Vein endothelial cell (primary cell): ENCODE results near the gene KRT3. TPM values are rescaled to one million over a fixed set of nuclear protein-coding genes. Genes with fewer than 3 reads are reported as not detected.

Source experiments
- small RNA-seq: library from RNA; depleted of rRNA; stranded (forward); fragments of <200 nt; gene quantifications from one replicate; pipeline ENCODE3, GENCODE V24; 2012
- total RNA-seq: library from RNA; depleted of rRNA; stranded (reverse); fragments of >200 nt; gene quantifications from 2 replicates; pipeline ENCODE4 v1.2.3, GENCODE V29; 2012

Gene KRT3
- not detected in 2 replicates for total RNA-seq

GRCh38 chr12:52795694-52796428 lies at the start of gene KRT3:
TSS of gene KRT3 (minus strand) at chr12:52796117. CDS start at chr12:52796042, 75 bp downstream.

DNA sequence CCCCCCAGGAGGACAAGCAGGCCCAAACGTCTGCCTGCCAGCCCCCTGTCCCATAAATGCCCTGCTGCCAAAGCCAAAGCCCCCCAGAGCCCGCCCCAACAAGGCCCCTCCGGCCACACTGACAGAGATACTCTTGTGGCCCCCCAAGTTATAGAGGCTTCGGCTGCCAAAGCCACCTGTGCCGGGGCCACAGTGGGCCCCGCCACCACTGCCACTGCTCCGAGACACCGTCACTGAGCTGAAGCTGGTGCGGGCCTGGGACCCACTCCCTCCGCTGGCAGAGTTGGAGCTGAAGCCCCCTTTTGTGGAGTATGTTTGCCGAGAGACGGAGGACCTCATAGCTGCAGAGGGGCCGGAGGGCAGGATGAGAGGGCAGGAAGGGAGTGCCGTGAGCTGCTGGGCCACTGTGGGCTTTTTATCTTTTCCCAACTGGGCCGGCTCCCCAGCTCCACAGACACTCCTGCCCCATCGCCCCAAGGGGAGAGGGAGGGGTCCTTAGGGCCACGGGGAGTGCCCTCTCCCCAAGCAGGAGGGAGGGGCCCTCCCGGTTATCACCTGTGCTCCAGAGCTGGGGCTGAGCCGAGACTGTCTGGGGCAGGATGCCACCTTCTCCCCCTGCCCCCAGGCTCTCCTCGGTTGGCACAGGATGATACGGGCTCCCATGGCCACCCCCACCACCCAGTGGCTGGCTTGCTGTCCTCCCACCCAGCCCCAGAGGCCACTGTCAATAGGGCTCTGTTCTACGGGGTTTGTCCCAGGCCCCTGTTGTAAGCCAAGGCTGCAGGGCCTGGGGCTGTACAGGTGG lies 38.2 kb upstream of the KRT3 start, which contains the start of gene KRT79:
TSS of gene KRT79 (minus strand) at position 390 of the 805 bp plus-strand sequence. CDS start at position 339, 51 bp downstream.

DNA sequence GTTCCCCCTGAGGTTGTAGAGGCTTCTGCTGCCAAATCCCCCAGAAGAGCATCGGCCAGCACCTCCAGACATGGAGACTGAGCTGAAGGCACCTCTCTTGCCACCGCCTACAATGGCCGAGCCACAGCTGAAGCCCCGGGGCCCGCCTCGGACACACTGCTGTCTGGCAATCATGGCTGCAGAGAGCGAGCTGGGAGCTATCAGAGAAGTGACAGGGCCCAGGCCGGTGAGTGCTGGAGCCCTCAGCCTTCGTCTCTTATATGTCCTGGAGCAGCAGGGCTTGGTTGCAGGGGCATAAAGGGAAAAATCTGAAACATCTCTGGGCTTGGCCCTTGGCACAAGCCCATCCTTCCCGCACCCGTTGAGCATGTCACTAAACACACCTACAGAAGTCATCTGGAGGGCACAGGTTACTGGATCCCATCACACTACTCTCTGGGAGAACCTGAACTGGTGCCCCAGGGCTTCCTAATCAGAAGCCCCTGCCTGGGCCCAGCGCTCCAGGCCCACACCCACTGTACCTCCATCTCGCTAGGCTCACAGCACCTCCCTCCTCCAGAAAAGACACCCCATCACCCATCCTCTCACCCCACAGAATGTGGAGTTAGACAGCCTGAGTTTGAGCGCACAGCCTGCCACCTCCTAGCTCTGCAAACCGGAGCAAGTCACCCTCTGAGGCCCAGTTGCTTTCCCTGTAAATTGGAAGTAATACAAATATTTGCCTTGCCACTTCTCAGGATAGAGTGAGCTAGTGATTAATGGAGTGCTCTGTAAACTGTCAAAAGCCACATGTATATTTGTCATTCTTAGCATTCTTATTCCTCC lies 18.2 kb upstream of the KRT3 start, which contains the start of gene KRT4:
TSS of gene KRT4 (minus strand) at position 232 of the 825 bp plus-strand sequence. CDS start at position 174, 58 bp downstream.

GRCh38 chr12:52776913-52777395 lies 19.0 kb downstream of the KRT3 start, which contains the start of gene KRT76:
TSS of gene KRT76 (minus strand) at chr12:52777345. CDS start at chr12:52777291, 54 bp downstream.

Small RNAs within 50 kb of the gene (small RNA-seq; reads per million reads assigned to genes)
- not detected for gene AC107016.2

Other genes starting within 250 kb of the KRT3 start
- not detected in 2 replicates for gene KRT71, start 243.0 kb downstream of the KRT3 start, total RNA-seq
- not detected in 2 replicates for gene KRT74, start 222.3 kb downstream of the KRT3 start, total RNA-seq
- gene KRT72, start 194.7 kb downstream of the KRT3 start, total RNA-seq, result not detected in 2 replicates
- not detected in 2 replicates for gene KRT73, start 177.6 kb downstream of the KRT3 start, total RNA-seq
- gene KRT2, start 143.9 kb downstream of the KRT3 start, total RNA-seq, result not detected in 2 replicates
- gene KRT1, start 115.7 kb downstream of the KRT3 start, total RNA-seq, result not detected in 2 replicates
- not detected in 2 replicates for gene KRT77, start 92.6 kb downstream of the KRT3 start, total RNA-seq
- gene KRT76, start 18.8 kb downstream of the KRT3 start, total RNA-seq, result not detected in 2 replicates
- not detected in 2 replicates for gene KRT4, start 18.0 kb upstream of the KRT3 start, total RNA-seq
- not detected in 2 replicates for gene KRT79, start 38.2 kb upstream of the KRT3 start, total RNA-seq
- not detected in 2 replicates for gene KRT78, start 52.9 kb upstream of the KRT3 start, total RNA-seq
- 12.5 and 21.6 TPM in 2 replicates for gene KRT8, start 109.0 kb upstream of the KRT3 start, total RNA-seq
- 282 and 365 TPM in 2 replicates for gene KRT18, start 153.0 kb upstream of the KRT3 start, total RNA-seq
- gene EIF4B, start 210.3 kb upstream of the KRT3 start, total RNA-seq, result 1,037 and 1,409 TPM in 2 replicates